NCI-H82 treated with DMSO at 0.1 percent for 48 hours (cell line): ENCODE data around the gene COL24A1.

ENCODE experiments used
- DNase-seq: peaks from one replicate; lab custom pipeline; 2025; ENCODE audit not compliant: unreplicated experiment; lab: John Stamatoyannopoulos, UW

COL24A1 gene

GRCh38 chr1:86156566-86157455 lies at the start of gene COL24A1:
COL24A1 (minus strand) TSS chr1:86156772; CDS start chr1:86156396, 376 bp downstream.
- DNase-seq = no peak

- DNase-seq = no peak
Measured at GRCh38 chr1:86205741-86206140, 49.2 kb upstream of the COL24A1 start.

GRCh38 chr1:86202552-86203340 lies 46.2 kb upstream of the COL24A1 start:
- DNase-seq = no peak

GRCh38 chr1:86201311-86201710 lies 44.7 kb upstream of the COL24A1 start:
- no peak for DNase-seq

- DNase-seq = no peak
Measured at GRCh38 chr1:86200901-86201300, 44.3 kb upstream of the COL24A1 start.

- DNase-seq = no peak
Measured at GRCh38 chr1:86197206-86197855, 40.8 kb upstream of the COL24A1 start.

GRCh38 chr1:86195281-86195680 lies 38.7 kb upstream of the COL24A1 start:
- no peak for DNase-seq

GRCh38 chr1:86194491-86195034 lies 38.0 kb upstream of the COL24A1 start:
- DNase-seq = no peak

- no peak for DNase-seq
Measured at GRCh38 chr1:86192417-86192816, 35.8 kb upstream of the COL24A1 start.

GRCh38 chr1:86191958-86192357 lies 35.4 kb upstream of the COL24A1 start:
- DNase-seq = no peak

- DNase-seq = no peak
Measured at GRCh38 chr1:86190873-86191272, 34.3 kb upstream of the COL24A1 start.

GRCh38 chr1:86184426-86184825 lies 27.9 kb upstream of the COL24A1 start:
- no peak for DNase-seq

GRCh38 chr1:86183810-86184209 lies 27.2 kb upstream of the COL24A1 start:
- no peak for DNase-seq

- no peak for DNase-seq
Measured at GRCh38 chr1:86176226-86176625, 19.7 kb upstream of the COL24A1 start.

- DNase-seq = no peak
Measured at GRCh38 chr1:86175756-86176155, 19.2 kb upstream of the COL24A1 start.

- no peak for DNase-seq
Measured at GRCh38 chr1:86169625-86170024, 13.1 kb upstream of the COL24A1 start.

GRCh38 chr1:86159800-86160199 lies 3.2 kb upstream of the COL24A1 start:
- DNase-seq = no peak

GRCh38 chr1:86155807-86156565 lies 586 bp downstream of the COL24A1 start:
- DNase-seq = no peak

- DNase-seq = no peak
Measured at GRCh38 chr1:86155051-86155806, 1.3 kb downstream of the COL24A1 start.

- DNase-seq = no peak
Measured at GRCh38 chr1:86154571-86155050, 2.0 kb downstream of the COL24A1 start.
